Activated CD4-positive, alpha-beta T cell treated with anti-CD3 and anti-CD28 coated beads, Interleukin-2, amount 50 U/mL, for 4 hours (primary cell): ENCODE data around the gene ULK4.
"Not testable (repeated sequence)": the region's sequence is repeated elsewhere in the genome, so short reads cannot be mapped to it uniquely, and the experiment has no call there.

Source experiments
- DNase-seq, 2 experiments: peaks; one replicate each; pipeline ENCODE4 v3.0.0-alpha.2; 2020

ULK4 gene

DNA sequence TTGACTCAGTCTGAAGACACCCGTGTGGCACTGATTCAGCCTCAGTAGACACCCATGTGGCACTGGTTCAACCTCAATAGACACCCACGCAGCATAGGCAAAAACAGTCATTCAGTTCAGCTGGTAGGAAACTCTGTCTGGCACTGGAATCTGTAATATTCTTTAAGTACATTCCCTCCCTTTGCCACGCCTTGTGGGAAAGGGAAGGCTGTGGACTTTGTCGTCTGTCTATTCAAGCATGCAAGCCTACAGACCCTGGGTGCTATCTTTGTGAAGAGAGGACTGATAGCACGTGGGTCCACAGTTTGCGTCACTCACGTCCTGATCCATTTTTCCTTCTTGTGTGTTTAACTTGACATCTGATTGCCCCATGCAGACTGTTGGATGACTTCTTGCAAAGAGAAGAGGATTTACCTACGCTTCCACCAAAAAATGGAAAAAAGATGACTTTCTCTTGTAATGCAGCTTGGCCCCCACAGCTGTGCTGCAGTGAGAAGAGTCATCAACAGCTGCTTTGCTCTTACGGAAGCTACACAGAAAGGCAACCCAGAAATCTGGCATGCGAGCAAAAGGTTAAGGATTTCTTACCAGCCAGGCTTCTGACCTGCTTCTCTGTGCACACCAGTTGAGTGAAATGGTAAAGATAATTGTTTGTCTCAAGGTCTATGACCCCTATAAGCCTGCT lies 278.1 kb downstream of the ULK4 start:
- no peak for DNase-seq

DNA sequence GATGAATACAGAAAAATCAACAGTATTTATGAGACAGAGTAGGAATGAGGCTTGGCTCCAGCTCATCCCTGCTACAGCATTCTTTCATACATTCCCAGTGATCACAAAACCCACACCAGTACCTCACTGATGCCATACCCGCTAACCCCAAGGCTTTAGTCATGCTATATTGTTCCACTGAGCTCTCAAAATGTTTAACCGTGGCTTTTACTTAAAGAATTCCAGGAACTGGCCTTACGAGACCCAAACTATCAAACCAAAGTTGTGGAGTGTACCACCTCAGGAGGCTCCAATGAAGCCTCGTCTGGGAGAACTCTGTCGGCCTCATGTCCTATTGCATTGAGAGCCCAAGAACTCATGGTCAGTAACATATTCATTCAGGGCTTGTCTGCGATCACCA lies 278.9 kb downstream of the ULK4 start:
- no peak for DNase-seq

DNA sequence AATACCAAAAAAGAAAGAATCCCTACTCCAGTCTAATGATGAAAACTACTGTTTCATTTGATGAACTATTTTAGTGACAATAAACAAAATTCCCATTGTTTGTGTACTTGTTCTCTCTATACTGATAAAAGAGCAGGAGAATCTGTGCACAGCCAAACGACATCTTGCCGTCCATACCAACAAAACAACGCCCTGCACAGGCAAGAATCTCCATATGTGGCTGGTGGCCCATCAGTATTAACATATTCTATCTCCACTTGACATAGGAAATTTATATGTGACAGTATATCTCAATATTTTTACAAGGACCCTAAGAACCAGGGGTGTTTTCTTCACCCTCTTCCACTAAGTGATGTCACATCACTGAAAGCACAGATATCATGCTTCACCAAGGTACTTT lies 279.5 kb downstream of the ULK4 start:
- DNase-seq = no peak

DNA sequence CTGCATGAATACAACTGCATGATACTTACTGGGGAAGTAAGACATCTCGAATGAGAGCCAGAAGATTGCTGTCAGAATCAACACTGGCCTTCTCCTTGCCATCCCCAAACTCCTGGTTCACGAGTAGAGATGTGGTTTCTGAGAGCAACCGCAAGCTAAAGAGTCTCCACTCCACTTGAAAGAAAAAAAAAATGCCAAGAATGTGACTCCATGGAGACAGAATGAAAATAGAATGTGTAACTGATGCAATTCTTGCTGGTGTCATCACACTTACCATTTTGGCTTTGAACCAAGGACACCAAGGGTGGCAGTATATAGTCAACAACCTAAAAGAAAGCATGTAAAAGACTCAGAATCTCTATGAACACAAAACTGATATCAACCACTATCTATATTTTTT lies 280.4 kb downstream of the ULK4 start:
- DNase-seq = no peak

DNA sequence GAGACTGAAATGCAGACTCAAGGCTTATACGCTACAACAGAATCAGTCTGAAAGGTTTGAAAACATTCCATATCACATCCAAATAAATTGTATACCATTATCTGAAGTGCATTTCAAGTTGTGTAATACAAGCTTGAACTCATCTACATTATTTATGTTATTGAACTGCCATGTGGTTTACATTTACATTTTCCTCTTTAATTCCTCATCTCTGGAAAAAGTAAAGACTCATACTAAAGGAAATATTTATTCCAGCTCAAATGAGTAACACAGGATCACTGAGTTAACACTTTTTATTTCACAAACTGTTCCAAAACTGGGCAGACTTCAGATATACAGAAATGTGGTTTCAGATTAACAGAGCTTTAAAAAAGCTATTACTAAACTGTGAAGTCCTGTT lies 282.5 kb downstream of the ULK4 start:
- no peak for DNase-seq

DNA sequence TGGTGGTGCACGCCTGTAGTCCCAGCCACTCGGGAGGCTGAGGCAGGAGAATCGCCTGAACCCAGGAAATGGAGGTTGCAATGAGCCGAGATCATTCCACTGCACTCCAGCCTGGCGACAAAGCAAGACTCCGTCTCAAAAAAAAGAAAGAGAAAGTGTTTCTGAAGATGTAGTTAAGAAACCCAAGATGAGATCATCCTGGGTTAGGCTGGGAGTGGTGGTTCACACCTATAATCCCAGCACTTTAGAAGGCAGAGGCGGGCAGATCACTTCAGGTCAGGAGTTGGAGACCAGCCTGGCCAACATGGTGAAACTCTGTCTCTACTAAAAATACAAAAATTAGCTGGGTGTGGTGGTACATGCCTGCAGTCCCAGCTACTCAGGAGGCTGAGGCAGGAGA lies 286.8 kb downstream of the ULK4 start:
- DNase-seq = not testable (repeated sequence)

DNA sequence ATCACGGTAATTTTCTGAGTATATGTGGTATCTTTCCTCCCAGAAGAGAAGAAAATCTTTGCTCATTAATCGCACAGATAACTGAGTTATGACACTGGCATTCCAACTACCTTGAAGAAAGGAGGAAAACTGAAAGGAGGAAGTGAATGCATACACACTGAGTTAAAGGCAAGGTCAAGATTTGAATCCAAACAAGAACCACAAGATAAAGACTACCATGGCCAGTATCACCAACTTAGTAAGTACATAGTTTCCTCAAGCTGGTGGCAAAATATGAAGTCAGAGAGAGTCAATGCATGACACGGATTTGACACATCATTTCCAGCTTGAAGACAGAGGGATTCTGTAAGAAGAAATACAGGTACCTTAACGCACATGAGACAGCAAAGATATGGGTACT lies 287.5 kb downstream of the ULK4 start:
- DNase-seq = no peak

DNA sequence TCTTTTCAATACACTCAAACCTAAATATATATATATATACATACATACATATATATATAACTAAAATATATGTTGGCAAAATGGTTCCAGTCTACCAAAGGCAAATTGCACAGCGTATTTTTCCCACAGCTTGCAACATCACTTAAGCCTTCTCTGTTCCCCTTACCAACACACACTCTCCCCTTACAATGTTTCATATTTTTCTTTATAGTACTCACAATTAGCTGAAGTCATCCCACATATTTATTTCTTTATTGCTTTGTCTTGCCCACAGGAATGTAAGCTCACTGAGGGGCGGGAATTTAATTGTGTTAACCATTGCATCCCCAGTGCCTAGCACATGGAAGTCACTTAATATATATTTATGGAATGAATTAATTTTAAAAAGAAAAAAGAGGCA lies 288.3 kb downstream of the ULK4 start:
- DNase-seq = no peak

DNA sequence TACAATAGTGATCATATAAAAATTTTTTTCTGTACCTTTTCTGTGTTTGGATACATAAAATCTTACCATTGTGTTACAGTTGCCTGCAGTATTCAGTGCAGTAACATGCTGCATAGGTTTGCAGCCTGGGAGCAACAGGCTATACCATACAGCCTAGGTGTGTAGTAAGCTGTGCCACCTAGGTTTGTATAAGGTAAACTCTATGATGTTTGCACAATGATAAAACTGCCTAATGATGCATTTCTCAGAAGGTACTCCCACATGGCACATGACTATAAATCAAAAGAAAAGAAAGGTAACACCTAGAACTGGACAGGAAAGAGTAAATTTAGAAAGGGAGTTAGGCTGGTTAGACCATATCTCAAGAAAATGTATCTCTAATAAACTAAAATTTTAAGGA lies 293.5 kb downstream of the ULK4 start:
- DNase-seq = no peak

DNA sequence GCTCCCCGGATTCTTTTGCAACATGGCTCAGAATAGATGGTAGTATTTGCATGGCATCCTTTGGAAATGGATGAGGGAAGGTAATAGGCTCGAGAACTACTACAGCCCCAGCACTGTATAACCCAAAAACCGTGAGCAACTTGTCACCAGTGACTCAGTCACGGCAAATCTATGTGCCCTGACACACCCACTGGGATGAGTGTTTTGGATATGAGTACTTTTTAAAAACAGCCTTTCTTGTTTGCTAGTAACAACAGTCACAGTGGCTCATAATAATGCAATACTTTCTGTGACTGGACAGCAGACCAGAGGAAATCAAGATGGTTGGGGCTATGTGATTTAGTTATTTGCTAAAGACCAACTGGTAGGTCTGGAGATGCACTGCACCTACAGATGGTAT lies 299.6 kb downstream of the ULK4 start:
- no peak for DNase-seq

DNA sequence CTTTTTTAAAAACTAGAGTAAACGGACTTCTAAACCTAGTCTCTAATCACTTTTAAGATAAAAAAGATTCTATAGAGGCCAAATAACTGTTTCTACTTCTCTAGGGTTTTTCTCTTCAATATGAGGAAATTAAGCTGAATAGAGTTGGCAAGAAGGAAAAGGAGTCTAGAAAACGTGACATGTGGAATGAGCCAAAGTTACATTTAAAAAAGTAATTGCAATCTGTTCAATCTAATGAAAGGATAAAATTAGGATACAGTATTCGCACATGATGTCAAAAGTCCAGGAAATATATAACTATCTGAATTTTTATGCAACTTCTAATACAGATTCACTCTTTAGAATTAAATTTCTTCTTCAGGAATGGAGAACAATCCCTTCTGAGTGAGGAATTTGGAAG lies 300.1 kb downstream of the ULK4 start:
- no peak for DNase-seq

DNA sequence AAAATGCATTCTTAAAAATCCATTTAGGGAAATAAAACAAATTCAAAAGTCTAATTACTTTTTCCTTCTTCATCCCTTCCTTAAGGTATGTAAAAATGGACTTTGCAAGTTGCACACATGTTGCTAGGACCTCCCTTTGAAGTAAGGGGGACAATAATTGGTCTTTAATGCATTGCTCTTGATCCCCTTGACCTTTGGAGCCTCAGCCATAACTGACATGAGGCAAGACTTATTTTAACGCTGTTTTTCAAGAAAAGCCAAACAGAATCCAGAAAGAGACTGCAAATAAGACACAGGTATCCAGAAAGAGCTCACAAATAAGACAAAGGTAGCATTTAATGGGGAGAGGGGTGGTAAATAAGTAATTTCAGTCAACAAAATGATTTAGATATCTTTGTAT lies 301.4 kb downstream of the ULK4 start:
- DNase-seq = no peak

DNA sequence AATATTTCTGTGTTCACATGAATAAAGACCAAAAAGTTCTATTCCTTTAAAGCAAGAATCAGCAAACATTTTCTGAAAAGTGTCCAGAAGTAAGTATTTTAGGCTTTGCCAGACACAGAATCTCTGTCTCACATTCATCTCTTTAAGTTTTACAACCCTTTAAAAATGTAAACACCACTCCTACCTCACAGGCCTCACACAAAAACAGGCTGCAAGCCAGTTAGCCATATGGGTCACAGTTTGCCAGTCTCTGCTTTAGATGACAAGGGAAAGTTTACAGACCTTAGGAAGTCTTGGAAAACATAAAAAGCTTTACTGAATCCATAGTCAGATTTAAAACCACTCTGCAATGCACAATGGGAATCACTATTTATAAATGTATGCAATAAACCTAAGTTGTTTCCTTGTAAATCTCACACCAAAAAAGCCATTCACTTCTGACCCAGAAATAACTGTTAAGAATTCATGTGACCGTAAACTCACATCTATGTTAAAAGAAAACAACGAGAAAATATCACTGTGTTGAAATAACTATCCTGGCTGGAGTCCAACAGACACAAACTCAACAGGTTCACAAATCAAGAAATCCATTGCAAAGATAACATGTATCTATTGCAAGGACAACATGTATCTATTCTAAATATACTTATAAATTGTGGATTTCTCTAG lies 308.2 kb downstream of the ULK4 start:
- DNase-seq = no peak

DNA sequence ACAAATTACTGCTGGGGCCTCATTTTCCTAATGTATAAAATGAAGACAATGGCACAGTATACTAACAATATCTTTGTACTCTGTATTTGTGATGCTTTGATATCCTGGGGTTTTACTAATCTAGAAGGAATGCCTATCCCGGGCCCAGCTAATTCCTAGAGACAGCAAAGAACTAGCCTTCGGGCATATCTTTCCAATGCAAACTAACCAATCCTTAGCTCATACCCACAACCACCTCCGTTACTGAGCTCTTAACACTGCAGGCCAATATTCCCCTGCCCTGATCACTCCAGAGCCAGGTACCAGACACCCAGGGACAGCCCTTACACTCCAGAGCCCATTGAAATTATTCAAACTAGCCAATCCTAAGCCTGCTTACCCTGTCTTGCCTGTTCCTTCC lies 309.0 kb downstream of the ULK4 start:
- DNase-seq = no peak

DNA sequence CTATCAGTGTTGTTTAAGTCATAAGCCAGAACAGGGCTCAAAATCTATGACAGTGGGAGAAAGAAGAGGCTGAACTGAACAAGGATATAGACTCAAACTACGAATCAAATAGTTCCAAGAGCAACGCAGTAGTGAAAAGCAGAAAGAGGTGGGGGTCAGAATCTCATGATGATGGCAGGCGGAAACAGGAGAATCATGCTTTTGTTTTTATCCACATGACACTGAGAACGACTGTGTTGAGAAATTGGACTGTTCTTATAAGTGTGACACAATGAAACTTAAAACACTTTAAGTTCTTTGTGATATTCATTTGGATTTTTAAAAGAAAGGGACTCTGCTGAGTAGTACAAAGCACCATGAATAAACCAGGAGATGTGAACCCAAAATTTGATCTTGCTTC lies 309.4 kb downstream of the ULK4 start:
- no peak for DNase-seq

DNA sequence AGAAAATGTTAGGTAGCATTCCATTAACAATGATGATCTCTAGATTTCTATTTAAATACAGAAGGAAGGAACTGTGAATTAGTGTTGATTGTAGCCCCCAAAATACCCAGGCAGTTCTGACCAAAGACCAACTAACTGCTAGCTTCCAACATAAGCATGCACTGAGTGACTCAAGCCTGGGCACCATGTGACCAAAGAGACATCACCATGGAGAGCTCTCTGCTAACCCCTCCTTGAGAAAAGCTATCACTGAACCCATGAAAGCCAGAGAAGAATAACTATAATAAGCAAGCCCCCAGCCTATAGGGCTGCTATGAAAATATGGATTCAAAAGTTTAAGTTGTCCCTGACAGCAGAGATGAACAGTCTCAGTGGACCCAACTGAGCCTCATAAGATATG lies 310.2 kb downstream of the ULK4 start:
- DNase-seq = no peak

DNA sequence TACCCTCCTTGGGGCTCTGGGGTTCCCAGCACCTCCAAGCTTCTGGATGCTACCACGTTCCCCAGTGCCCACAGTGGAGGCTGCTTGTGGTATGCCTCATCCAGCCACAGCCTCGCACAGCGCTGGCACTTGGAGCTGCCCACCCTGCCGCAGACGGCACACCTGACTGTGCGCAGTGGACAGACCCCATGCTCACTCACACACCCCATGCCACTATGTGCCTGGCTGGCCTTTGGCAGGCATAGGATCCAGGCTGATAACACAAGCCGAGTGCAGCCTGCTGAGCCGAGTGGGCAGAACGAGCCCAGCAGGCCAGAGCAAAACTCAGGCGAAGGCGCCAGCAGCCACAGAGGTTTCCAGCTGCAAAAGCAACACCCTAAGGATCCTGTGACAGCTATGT lies 311.5 kb downstream of the ULK4 start:
- DNase-seq = no peak

DNA sequence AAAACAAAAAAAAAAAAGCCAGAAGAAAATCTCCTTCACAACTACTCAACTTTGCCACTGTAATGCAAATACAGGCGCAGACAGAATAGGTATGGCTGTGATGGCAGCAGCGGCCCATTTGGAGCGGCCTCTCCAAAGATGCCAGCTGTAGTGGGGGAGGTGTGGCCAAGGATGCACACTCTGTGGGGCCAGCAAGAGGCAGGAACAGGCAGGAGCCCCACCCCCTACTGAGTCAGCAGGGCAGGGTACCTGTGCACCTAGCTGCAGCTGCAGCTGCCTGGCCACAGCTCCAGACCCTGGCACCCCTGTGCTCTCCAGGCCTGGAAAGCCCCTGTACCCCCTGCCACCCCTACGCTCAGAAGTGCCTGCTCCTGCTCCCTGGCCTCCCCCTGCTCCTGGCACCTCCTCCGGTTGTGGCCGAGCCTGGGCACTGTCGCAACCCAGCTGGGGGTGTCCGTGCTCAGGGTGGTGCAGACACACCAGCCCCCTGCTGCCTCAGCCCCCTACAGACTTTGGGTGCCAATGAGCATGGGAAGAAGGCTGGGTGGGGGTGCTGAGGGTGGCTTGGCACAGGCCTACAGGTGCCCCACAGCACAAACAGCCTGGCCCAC lies 312.7 kb downstream of the ULK4 start:
- no peak for DNase-seq

DNA sequence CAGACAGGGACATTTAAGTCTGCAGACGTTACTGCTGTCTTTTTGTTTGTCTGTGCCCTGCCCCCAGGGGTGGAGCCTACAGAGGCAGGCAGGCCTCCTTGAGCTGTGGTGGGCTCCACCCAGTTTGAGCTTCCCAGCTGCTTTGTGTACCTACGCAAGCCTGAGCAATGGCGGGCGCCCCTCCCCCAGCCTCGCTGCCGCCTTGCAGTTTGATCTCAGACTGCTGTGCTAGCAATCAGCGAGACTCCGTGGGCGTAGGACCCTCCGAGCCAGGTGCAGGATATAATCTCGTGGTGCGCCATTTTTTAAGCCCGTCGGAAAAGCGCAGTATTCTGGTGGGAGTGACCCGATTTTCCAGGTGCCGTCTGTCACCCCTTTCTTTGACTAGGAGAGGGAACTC lies 314.2 kb downstream of the ULK4 start:
- not testable (repeated sequence) for DNase-seq

DNA sequence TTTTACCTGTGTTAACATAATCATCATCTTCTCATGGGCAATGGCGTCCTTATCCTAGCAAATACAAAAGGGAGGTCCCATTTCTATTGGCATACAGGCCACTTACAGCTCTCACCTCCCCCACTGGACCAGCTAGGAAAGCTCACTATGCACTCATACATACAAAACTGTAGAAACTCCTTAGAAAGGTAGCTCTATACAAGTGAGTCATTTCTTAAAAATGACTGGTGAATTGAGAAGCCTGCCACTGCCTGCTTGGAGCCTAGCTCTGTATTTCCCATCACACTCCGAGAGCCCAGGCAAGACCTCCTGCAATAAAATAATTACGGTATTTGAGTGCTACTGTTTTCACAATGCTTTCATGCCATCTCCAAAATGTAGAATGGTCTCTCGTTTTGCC lies 321.8 kb downstream of the ULK4 start:
- DNase-seq = no peak

DNA sequence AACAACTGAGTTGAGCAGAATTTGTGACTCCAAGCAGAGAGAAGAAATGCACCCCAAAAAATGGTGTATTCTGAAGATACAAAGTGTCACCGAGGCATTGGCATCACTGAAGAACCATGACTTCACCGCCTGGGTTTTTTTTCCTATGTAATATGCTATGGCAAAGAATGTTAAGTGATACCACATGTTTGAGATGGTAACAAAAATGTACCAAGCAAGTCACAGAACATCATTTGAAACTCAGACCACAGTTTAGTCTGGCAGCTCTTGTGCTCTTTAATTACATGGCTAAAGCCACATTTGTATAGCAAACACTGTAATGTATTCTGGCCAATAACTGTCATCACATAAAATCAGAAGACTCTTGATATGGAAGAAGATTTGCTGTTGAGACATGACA lies 323.5 kb downstream of the ULK4 start:
- DNase-seq = no peak

DNA sequence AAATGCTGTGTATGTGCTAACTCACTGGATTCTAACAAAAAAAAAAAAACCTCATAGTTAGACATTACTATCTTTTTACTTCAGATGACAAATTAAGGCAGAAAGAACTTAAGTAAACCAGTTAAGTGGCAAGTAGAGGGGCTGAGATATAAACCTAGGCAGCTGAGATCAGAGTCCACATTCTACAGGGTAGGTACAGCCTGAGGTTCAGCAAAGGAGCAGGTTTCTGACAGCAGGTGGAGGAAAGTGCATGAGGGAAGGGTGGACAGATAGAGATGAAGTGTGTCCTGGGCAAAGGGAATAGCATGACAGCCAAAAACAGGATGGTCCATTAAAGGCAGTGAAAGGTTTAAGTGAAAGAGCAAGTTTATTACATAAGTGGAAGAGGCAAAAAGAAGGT lies 329.2 kb downstream of the ULK4 start:
- no peak for DNase-seq

DNA sequence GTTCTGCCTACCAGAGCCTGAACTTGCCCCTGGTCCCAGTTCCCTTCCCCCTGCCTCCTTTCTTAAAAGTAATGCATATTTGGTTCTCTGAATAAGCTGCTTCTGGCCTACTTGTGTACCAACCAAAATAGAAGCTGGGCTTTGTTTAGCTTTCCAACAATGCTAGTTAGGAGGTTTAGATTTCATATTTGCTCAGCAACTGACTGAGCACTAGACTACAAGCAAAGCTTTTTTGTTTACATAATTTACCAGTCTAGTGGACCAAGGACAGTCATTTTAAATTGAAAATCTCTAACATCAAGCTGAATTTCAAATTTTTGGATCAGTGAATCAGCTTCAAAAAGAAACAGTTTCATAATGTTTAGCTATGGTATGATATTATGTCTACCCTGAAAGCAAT lies 331.2 kb downstream of the ULK4 start:
- DNase-seq = no peak

DNA sequence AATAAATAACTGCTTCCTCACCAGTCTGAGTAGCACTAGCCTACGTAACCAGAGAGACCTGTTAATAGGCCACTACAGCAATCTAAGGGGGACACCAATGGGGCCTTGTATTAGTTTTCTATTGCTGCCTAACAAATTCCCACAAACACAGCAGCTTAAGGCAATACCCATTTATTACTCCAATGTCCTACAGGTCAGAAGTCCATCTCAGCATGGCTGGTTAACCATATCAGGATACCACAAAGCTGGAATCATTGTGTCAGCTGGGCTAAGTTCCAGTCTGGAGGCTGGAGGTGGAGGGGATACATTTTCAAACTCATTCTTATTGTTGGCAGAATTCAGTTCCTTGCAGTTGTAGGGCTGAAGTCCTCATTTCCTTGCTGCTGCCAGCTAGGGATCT lies 331.9 kb downstream of the ULK4 start:
- no peak for DNase-seq

DNA sequence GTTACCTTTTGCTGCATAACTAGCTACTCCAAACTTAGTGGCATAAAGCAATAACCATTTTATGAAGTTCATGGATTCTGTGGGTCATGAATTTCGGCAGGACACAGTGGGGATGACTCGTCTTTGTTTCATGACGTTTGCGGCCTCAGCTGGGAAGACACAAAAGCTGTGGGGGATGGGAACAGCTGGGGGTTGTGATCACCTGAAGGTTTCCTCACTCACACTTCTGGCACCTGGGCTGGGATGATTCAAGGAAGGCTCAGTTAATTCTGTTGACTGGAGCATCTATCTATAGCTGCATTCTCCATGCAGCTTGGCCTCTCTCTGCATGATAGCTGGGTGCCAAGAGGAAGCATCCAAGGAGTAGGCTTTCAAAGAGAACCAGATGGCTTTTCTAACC lies 332.8 kb downstream of the ULK4 start:
- DNase-seq = no peak
